HuH-7 (cell line): Measurements from ENCODE around the gene DENND1B.
"Not testable (repeated sequence)": the region's sequence is repeated elsewhere in the genome, so short reads cannot be mapped to it uniquely, and the experiment has no call there.

Source experiments
- DNase-seq: peaks from one replicate; pipeline ENCODE4 v3.0.0; 2011; ENCODE audit warnings: low spot score

The DENND1B gene

DNA sequence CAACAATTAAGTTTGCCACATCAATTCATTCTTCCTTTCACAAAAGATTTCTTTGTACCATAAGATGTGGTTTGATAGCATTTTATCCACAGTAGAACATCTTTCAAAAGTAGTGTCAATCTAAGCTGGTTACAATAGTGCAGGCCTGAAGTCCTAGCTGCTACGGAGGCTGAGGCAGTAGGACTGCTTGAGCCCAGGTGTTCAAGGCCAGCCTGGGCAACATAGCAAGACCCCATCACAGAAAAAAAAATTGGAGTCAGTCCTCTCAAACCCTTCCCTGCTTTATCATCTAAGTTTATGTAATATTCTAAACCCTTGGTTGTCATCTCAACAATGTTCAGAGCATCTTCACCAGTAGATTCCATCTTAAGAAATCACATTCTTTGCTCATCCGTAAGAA is 31.7 kb downstream of the DENND1B start:
- DNase-seq = no peak

DNA sequence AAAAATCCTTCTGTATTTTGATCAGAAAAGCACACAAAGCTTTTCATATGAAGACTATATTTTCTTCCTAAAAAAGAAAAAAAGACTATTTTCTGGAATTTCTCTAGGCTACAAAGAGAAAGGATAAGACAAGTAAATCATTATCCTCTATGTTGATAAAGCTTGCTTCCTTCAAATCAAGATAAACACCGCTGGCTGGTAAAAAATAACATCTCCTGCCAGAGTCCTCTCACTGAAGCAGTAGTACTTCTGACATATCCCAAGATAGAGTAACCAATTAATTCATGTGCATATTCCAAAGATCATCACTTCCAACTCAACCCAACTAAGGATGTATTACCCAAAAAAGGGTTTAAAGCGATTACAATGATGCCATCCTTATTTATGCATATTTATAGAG is 34.3 kb downstream of the DENND1B start:
- no peak for DNase-seq

DNA sequence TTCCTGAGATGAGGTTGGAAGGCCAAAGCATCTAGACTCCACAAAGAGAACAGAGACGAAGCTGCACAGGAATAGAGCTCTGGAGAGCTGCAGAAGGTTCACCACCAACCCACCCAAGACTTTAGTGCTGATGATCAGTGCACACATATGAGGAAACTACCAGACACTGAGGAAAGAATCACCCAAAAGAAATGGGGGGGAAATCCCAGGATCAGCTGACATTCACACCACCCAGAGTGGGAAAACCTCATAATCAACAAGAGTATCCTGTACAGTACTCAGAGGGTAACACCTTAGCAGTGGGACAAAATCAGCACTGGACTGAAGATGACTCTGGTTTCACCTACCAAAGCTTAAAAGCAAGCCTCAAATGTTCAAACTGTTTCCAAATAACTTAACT is 36.4 kb downstream of the DENND1B start:
- no peak for DNase-seq

- no peak for DNase-seq
Measured at GRCh38 chr1:197737916-197738315, 37.4 kb downstream of the DENND1B start.

DNA sequence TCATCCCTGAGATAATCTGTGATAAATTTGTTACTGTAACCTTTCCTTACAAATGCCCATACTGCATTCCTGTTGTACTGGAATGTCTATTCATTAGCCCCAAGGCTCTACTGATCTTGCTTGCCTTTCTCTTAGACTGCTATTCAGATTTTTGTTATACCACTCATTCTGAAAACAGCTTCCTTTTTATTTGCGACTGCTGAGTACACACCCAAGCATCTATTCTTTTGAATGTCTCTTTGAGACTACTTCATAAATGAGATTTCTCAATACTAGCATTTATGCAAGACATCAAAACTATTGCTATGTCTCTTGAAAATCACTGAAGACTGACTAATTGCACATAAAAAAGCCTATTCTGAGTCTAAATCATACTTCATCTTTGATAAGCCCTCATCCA is 38.6 kb downstream of the DENND1B start:
- DNase-seq = no peak

GRCh38 chr1:197735461-197735860 is 39.8 kb downstream of the DENND1B start:
- DNase-seq = no peak

GRCh38 chr1:197733324-197733723 is 42.0 kb downstream of the DENND1B start:
- DNase-seq = no peak

DNA sequence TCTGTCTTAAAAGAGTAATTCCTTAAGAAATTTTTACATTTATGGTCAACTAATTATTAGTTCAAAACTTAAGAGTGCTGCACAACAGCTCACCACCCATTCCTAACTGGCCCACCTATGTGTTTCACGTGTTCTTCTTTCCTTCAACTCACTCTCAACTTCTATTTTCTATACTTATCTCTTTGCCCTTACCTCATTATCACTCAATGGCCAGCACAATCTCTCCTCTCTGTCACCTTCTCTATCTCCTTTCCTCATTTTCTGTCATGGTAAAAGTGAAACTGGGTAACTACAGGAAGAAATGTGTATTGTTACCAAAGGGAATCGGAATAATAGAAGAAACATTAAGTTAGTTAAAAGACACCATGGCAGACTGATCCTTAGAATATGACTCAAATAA is 43.1 kb downstream of the DENND1B start:
- no peak for DNase-seq

- no peak for DNase-seq
Measured at GRCh38 chr1:197731449-197731848, 43.8 kb downstream of the DENND1B start.

DNA sequence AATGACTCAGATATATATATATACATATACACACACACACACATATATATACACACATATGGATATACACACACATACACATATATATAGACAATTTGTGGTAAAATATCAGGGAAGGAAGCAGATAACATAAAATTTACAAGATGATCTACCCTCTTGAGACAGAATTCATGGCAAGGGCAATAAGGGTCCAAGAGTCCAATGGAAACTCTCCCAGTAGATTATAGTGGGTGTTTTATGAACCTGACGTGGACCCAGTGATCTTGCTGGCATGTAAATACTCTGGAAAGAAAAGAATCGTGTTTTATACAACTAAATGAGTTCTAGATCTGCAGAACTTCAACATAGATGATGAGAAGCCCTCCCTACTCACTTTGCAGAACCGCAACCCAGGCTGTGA is 49.3 kb downstream of the DENND1B start:
- DNase-seq = no peak

GRCh38 chr1:197725044-197725443 is 50.2 kb downstream of the DENND1B start:
- DNase-seq = no peak

DNA sequence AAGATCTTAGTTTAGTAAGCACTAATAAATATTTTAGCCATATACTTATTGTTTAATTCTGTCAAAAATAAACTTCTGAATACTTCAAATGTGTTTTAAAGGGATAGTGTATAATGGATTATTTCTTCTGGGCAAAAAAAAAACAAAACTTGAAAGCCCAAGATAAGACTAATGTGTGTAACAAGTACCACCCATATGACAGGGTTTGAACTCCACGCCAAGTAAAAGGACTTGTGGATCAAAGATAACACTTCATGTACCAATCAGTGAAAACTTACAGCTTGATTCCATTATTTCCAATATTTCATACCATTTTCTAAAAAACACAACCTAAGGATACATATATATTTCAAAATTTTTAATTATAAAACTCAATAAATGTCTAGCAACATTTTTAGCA is 59.5 kb downstream of the DENND1B start:
- no peak for DNase-seq

GRCh38 chr1:197706601-197707000 is 68.7 kb downstream of the DENND1B start:
- DNase-seq = no peak

DNA sequence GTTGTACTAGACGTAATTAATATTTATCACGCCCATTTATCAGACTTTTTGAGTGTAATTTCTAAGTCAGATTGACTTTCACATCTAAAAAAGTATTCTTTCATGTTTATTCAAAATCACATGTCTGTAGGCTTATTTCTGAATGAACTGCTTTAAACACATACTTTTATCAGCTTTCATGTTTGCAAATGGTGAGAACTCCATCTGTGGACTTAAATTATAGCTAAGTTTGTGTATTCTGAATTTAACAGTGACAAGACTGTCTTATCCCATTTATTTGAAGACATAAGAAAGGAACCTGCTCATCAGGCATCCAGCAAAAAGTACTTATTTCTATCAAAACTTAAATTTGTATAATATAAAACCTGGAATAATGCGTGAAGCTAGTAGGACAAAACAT is 69.3 kb downstream of the DENND1B start:
- no peak for DNase-seq

GRCh38 chr1:197700688-197701087 is 74.6 kb downstream of the DENND1B start:
- DNase-seq = not testable (repeated sequence)

DNA sequence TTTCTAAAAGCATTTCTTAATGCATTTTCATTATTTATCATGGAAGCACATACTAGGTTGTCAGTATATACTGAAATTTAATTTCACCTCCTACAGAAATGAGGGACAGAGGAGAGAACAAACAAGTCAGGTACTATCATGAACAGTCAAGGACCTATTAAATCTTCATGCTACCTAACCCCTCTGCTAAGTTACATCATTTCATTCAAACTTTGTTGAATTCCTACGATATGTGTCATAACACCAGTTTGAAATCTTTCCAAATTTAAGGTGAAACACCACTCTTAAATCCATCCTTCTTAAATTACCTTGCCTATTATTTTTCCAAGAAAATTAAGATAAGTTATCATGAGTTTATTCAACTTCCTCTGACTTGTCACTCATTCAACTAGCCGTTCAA is 78.9 kb downstream of the DENND1B start:
- no peak for DNase-seq

DNA sequence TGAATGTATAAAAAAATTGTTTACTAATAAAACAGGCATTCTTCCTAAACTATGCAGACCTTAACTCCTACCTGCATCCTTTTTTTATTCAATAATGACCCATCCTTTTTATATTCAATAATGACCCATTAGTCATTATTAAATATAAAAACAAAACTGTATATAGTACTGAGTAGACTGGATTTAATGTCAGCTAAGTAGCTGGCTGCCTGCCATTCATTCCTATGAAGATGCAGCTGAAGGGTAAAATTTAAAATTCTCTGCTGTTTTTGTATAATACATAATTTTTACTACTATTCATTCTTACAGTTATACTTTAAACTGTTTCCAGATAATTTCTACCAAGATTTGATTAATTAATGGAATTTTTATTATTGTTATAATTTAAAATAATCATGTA is 79.3 kb downstream of the DENND1B start:
- DNase-seq = no peak

DNA sequence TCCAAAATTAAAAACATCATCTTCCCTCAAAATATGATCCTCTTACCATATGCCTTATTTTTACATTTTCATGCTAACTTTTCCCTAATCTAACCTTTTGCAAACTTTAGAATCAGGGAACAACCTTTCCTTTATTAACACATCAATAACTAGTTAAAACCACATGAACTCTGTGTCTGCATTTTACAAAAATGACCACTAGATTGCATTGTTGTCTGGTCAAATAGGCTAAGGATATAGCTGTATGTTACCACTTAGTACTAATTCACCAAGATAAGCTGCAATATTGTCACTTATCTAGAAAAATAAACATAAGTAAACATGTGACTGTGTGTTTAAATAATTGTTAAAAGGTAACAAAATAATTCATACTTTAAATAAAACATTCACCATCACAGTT is 82.3 kb downstream of the DENND1B start:
- no peak for DNase-seq

DNA sequence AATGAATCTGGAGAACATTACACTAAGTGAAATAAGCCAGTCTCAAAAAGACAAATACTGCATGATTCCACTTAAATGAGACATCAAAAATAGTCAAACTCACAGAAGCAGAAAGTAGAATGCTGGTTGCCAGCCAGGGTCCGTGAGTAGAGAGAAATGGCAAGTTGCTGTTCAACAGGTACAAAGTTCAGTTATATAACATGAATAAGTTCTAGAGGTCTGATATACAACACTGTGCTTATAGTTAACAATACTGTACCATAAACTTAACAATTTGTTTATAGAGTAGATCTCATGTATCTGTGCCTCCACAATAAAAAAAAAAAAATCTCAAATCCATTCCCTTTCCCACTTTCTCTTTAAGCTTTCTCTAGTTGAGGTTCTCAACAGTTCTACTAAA is 83.5 kb downstream of the DENND1B start:
- no peak for DNase-seq

- DNase-seq = no peak
Measured at GRCh38 chr1:197690074-197690473, 85.2 kb downstream of the DENND1B start.

DNA sequence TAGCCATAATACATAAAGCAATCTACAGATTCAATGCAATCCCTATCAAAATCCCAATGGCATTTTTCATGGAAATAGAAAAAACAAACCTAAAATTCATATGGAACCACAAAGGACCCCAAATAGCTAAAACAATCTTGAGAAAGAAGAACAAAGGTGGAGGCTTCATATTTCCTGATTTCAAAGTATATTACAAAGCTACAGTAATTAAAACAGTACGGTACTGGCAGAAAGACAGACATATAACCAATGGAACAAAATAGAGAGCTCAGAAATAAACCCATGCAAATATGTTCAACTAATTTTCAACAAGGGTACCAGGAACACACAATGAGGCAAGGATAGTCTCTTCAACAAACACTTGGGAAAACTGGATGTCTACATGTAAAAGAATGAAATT is 87.0 kb downstream of the DENND1B start:
- DNase-seq = no peak

DNA sequence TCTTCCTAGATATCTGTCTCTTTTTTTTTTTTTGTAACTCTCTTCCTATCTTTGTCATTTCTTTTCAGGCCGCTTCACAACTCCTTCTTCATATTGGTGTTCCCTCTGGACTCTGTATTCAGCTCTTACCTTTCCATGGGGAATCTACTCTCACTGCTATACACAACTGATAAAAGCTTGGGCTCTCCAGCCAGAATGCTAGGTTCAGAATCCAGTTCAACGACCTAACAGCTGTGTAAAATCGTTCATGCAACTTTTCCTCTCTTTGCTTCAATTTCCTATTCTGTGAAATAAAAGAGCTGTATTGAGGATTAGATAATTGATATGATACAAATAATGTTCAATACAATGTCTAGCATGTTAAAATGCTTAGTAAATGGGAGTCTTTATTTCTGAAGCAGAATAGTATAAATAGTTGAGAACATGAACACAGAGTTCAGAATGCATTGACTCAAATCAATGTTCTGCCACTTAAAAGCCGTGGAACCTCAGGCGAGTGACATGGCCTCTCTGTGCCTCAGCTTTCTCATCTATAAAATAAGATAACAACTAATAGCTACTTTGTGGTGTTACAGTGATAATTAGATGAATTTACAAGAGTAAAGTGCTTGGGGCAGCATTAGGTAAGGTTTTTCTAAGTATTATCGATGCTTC is 88.5 kb downstream of the DENND1B start:
- DNase-seq = no peak

GRCh38 chr1:197686231-197686630 is 89.0 kb downstream of the DENND1B start:
- DNase-seq = no peak

DNA sequence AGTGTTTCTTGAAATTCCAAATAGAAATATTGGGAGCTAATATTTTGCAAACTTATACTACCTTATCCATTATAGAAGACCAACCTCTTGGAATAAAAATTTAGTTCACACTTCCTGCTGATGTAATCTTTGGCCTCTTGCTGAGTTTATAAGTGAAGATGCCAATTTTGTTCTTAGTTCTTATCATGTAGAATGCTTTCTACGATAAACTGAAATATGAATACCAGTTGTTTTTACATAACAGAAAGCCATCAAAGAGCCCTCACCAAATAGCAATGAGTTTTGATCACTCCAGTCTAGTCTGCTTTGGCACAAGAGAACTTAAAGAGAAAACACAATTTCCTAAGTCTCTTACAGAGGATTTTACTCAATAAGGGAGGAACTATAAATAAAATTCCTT is 89.5 kb downstream of the DENND1B start:
- DNase-seq = no peak
